Lung microvascular endothelial cell (primary cell): ENCODE measurements around the gene COL18A1. TPM values are rescaled to one million over a fixed set of nuclear protein-coding genes. Genes with fewer than 3 reads are reported as not detected.
A peak's percentile ranks its signal among the peaks of the same experiment; 100 is the strongest.

Experiments used
- DNase-seq, 2 donors: peaks; one replicate each; pipeline versions ENCODE4 v3.0.0 to v3.0.0-alpha.2; 2010; ENCODE audit warnings: low read depth in 2 of 2
- total RNA-seq: library from RNA; depleted of rRNA; stranded (reverse); fragments of >200 nt; gene quantifications from 2 replicates; pipeline ENCODE4 v1.2.1, GENCODE V29; 2014

COL18A1 gene
- total RNA-seq, 1 donor from 2014 or later, result 139 TPM

DNA sequence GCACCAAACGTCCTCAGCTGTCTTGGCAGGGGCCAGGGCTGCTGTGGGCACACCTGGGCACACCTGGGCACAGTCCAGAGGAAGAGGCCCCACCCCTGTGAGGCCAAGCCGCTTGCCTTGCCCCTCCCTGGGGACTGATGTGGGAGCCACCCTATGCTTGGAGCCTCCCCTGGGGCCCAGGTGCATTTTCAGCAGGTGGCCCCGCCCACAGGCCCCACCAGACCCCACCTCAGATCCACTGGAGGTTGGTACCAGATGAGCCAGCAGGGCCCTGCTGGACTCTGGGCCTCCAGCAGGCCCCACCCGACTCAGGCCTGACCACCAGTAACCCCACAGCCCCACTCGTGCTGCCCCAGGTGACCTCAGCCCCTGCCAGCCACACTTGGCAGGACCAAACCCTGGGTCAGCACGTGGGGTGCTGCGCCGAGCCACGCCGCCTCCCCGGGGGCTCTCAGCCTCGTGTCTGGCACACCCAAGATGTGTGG lies 128.4 kb downstream of the COL18A1 start:
- no peak for DNase-seq

DNA sequence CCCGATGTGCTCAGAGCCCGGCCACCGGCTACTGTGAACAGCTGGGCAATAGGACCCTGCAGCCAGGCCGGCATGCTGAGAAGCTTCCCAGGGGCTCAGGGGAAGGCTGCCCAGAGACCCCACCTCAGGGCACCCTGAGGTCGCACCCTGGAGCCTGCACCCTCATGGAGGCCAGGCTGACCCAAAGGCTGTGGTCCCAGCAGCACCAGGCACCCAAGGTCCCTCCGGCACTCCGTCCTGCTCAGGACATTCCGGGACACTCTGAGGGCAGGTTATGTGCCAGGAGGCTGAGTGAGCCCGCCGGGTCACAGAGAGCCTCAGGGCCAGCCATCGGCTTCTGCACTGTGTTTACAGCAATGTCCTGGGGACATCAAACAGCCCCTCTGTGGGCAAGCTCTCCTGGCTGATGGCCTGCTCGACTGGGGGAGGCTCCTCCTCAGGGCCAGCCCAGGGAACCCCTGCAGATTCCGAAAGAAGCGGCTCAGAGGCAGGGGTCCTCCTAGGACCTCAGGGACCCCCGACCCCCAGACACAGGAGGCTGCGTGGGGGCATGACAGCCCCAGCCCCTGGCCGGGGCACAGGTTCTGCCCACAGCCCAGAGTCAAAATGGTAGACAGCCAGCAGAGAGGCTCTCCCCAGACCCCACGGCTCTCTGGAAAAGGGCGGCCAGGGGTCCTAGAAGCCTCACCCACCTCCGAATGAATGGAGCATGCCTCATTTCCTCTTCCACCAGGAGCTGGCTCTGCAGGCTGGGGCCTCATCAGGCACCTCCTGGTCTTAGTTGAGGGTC lies 129.1 kb downstream of the COL18A1 start:
- no peak for DNase-seq

DNA sequence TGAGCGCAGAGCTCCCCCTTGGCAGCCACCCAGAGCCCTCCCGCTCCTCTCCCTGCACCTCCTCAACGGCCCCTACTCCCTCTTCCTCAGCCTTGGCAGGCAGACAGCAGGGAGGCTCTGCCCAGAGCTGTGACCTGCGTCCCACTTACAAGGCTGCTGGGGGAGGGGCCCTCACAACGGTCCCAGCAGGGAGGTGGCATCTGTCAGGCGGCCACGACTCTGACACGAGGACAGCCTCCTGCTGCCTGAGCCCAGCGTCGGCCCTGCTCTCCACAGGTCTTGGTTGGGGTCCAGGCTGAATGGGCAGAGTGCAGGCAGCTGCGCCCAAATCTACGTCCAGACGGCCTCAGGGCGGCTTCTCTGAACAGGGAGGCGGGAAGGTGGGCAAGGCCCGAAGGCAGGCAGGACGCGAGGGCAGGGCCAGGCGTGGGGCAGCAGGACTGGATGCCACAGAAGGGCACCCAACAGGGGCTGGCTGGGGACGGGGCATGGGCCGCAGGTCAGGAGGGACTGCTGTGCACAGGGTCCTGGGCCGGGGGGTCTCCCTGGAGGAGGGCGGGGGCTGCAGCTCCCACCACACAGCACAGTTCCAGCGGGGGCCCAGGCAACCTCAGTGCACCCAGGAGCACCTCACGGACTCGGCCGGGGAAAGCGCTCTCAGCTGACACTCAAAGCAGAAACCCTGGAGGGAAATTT lies 129.8 kb downstream of the COL18A1 start:
- peak; percentile 29 to 31 for DNase-seq

DNA sequence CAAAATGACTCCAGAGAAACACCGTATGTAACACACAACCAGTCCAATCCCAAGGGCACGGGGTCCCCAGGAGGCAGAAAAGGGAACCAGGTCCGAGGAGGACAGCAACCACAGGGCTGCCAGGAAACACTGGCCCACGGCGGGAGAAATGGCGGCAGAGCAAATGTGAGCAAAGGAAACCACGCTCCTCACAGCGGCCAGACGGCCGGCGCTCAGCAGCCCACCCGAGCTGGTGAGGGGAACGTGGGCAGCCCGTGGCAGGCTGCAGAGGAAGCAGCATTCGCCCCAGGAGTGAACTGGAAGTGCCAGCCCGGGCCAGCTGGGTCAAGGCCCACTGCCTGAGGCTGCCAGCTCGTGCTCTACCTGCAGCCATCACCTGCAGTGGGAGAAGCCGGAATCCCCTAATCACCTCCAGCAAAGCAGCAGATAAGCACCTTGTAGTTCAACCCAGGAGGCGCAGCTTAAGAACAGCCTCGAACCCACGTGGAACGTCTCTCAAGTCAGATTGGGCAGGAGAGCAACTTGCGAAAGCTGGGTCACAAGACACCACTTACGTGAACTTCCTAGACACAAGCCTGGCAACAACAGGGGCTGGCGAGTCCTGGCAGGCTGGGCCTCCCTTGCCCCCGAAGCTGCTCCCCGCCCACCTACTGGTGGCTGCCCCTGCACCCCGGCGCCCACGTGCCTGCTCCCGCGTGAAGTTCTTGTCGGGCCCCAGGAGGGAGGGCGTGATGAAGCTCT lies 130.5 kb downstream of the COL18A1 start:
- DNase-seq, result no peak

DNA sequence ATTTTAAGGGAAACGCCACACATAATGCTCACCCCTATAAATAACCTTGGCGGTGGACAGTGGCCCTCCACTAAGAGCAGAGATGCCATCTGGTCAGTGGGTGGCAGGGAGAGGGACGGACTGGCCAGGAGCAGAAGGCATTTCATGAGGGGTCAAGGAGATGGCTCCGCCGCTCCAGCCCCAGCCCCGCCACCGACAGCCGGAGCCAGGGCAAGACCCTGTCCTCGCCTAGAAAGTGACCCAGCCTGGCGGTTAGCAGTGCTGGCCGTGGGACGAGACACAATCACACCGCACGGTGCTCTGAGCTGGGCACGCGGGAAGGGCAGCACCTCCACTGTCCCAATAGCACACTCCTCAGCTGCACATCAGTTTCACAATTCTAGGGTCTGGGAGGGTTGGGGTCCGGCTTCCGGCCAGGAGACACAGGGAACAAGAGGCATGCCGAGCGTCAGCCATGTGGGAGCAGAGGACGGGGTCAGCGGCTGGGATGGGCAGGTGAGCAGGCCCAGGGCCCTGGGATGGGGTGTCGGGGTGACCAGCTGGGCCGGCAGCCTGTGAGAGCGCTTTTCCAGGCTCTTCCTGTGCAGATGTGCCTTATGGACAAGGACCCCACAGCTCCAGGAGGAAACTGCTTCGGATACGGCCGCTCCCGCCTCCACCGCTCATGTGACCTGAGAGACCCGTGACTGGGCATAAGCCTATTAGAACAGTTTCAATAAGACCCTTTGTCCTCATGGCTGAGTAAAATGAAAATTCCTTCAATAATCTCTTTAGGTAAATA lies 131.5 kb downstream of the COL18A1 start:
- DNase-seq, result no peak

DNA sequence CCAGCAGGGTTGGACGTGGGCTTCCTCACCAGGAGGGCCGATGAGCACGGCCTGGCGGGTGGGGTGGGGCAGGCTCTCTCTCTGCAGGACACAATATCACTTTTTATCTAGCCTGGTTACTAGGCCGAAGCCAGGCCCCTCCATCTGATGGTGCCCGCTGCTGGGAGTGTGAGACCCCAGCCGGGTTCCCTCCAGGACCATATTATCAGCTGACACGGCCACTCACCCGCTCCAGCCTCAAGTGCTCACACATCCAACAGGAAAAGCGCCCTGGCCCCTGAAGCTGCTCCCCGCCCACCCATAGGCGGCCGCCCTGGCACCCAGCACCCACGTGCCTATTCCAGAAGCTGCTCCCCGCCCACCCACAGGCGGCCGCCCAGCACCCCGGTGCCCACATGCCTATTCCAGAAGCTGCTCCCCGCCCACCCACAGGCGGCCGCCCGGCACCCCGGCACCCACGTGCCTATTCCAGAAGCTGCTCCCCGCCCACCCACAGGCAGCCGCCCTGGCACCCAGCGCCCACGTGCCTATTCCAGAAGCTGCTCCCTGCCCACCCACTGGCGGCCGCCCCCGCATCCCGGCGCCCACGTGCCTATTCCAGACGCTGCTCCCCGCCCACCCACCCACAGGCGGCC lies 132.3 kb downstream of the COL18A1 start:
- no peak for DNase-seq

DNA sequence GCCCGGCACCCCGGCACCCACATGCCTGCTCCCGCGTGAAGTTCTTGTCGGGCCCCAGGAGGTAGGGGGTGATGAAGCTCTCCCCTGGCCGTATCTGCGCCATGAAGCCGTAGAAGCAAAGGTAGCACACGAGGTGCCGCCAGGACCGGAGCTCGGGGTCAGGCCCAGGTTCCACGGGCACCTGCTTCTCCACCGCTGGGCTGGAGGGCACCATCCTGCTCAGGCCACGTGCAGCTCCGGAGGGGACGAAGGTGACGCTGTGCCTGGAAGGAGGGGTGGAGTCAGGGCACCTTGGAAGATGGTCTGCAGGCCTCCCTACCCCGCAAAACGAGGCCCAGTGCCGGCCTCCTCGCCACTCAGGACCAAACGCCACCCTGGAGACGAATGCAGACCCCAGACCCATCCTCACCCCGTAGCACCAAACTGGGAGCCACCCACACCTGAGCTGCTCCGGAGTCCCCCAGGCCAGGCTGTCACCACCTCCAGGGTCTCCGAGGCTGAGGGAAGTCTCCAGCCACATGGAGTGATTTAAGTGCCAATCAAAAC lies 132.9 kb downstream of the COL18A1 start:
- DNase-seq, result no peak

DNA sequence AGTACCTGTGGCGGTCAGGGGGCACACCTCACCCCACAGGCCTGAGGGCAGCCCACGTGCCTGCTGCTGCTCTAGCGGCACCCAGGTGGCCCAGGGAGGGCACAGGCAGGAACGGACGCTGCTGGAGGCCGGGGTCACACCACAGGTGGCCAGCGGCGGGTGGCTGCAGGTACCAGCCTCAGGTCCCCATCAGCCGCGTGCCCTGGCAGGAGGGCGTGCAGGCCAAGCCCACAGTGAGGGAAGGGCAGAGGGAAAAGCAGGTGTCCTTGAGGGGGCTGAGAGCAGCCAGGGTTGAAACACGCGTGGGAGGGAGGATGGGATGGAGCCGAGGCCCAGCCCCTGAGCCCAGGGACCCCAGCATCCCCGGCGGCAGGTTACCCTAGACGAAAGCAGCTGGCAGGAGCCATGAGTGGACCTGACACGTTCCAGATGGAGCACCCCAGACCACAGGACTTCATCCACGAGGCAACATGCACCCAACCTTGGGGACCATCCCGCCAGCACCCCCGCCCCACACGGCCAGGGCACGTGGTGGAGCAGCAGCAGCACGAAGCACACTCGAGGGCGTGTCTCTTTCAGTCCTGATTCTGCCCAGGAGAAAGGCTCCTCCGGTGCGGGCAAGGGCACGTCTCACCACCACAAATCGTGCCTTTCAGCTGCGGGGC lies 133.5 kb downstream of the COL18A1 start:
- no peak for DNase-seq

DNA sequence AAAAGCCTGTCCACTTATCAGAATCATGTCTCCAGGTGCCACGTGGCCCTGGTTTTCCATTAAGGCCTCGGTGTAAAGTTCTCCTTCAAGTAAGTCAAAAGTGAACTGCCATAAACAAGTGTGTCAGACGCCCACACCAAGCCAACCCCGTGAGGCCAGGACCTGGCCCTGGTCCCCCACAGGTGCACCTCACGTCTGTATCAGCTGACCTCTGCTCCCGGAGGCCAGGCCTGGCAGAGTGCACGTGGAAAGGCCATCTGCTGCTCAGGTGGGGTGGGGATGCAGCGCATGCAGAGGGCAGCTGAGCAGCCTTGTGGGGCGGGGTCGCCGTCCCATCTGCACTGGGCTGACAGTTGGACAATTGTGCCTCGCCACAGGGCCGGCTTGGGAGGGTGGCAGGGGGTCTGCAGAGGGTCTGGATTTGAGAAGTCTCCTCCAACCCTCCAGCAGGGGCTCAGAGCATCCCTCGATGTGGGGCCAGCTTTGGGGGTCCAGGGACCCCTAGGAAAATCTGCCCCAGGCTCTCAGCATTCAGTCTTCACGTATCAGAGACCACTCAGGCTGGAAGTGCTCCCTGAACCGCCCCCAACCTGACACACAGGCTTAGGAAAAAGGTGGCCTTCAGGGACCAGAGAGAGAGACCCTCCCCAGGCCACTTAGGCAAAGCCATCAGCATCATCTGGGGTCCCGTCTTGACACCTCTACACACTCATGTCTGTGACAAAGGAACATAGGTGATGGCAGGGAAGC lies 134.3 kb downstream of the COL18A1 start:
- no peak for DNase-seq

DNA sequence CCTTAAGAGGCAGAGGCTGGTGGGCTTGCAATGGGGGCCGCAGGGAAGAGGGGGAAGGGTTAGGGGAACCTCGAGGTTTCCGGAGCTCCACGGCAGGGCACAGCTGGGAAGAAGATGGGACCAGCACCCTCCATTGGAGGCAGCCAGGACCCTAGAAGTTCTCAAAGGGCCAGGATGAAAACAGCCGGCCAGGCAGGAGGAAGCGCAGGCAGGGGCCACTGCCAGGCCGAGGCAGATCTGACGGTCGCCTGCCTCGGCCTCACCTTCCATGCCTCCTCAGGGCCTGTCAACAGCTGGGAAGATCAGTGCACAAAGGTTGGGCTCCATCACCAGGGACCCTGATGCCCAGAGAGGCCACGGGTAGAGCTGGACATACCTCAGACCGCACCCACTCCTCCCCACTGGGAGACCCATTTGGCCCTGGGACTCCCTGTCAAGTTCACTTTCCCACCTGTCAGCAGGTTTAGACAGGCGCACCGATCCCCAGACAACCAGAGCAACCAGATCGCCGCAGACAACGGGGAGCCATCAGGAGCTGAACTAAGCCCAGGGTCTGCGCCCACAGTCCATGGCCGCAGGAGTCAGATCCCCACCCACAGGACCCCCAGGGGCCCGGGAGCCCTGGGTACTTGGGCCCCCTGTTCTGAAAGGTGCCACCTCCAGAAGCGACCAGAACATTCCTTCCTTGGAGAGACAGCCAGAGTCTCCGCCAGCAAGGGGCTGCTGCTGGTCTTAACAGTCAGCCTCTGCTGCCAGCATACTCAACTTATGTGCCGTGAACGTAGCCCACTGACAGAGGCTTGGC lies 135.0 kb downstream of the COL18A1 start:
- no peak for DNase-seq

DNA sequence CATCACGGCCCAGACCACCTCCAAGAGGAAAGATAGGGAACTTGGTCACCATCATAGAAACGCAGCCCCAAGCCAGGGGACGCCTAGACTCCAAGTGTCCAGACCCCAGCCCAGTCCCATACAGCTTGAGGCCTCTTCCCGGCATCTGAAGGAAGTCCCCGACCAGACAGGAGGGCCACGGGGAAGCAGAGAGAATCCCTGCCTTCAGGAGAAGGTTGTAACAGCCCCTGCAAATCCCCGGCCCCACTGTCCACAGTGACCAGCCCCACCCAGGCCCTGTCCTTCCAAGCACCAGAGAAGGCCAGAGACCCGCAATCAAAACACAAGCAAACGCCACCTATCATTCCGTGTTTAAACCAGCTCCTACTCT lies 135.6 kb downstream of the COL18A1 start:
- no peak for DNase-seq

DNA sequence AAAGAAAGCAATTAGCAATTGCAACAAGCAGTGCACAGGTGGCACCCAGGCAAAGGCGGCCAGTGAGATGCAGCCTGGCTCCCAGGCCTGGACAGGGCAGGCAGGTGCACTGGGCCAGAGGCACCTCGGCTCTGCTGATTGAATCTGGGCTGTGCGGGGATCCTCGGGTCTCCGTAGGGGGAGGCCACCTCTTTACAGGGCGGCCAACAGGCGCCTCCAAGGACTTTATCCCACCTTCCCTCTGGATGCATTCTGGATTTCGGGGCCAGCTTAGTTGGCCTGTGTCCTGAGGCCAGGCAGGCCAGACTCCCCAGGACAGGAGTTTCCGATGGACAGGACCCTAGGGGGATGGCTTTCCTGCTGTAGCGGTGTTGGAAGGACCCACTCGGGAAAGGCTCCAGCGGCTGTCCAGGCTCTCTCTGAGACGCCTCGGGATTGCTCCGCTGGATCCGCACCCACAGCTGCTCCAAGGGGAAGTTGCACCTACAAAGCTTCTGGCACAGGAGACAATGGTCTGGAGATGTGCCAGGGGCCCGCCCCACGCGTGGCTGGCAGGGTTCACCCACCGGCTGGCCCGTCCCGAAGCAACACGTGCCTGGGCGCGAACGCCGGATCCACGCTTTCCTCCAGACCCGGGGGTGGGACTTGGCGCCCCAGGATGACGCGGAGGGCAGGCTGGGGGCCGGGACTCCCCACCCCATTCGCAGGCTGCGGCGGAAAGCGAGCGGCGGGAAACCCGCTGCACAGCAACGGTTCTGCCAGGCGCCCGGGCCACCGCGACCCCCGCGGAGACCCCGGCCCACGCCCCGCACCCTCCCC lies 136.5 kb downstream of the COL18A1 start:
- DNase-seq, result peak; percentile 70 to 83

DNA sequence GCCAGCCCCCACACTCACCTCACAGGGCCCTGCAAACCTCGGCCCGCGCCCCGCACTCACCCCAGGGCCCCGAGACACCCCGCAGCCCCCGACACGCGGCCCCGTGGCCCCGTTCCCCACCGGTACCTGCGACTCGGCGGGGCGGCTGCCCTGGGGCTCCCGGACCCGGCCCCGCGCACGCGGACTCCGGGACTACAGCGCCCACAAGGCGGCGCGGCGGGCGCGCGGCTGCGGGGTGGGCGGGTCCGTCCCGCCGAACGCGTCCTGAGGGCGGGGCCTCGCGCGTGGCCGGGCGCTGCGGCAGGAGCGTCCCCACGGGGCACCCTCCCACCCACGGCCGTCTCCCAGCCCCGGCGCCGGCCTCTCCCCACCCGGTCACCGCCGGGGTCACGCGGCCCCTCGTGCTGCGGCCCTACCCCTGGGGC lies 137.3 kb downstream of the COL18A1 start, which contains the start of gene SLC19A1:
Gene SLC19A1 (minus strand): TSS at position 199 of the 425 bp plus-strand sequence. CDS start 4,481 bp downstream, outside the sequence.
- DNase-seq, result peak; percentile 67 to 76

DNA sequence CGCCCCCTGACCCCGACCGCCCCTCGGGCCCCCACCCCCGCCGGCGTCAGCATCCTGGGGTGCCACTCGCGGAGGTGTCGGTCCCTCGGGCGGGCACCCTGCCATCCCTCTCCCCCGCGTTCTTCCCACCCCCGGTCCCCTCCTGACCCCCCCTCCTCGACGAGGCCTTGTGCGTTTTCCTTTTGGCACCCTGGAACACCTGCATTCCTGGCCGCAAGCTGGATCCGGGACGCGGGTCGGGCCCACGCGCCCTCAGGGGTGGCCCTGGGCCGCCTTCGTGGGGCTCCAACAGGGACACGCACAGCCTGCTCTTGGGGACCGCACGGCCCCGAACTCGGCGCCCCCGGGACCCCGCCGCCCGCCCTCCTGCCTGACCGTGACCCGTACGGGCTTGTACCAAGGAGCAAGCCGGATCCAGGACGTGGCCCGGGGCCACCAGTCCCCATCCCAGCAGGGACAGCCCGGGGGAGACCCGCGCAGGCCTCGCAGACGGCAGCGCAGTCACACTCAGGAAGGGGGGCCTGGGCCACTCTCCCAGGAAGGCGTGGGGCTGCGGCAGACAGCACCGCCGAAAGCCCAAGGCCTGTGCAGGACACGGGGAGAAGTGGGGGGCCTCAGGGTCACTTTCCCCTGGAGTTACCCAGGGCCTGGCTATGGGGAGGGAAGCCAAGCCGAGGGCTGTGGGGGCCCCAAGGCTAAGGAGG lies 137.9 kb downstream of the COL18A1 start:
- no peak for DNase-seq

DNA sequence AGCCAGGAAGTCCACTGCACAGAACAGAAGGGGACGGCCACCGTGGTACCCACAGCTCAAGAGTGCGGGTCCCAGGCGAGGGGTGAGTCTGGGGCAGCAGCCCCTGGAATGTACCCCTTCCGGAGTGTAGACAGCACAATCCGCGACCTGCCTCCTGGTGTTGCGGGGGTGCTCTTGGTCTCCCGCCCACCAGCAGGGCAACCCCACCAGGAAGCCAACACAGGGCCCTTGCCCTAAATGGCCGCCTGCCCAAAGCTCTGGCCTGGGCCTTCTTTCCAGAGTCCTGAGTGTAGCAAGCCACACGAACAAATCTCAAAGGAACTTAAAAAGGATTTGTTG lies 138.4 kb downstream of the COL18A1 start:
- DNase-seq, result no peak

DNA sequence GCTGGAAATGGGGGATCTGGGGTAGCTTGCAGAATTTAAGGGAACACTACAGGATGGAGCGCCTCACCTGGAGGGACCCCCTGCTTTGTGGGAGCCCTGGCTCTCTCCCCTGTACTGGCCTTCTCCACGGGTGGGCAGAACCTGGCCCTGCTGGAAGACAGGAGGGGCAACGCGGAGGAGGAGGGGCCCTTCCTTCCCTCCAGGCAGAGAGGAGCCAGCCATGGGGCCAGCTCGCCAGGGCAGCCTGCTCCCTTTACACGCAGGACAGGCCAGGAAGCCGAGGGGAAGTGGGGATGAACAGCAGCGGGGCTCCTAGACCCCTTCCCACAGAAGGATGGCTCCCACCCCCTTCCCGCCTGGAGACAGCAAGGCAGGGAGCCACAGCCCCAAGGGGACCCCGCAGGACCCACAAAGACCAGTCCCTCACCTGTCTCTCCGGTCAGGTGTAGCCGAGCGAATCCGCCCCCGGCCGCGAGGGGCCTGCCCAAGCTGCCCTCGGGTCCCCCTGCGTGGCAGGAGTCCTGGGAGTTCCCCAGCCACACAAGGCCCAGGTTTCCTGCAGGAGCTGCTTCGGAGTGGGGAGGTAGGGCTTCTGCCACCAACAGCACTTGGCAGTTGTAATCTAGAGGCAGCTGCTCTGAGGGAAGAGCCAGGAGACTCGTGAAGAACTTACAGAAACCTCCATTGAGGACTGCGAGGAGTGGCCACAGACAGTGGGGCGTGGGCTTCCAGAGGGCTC lies 138.9 kb downstream of the COL18A1 start:
- DNase-seq, result no peak
